ENCODE measurements around the gene AAMP. TPM values are rescaled to one million over a fixed set of nuclear protein-coding genes. Genes with fewer than 3 reads are reported as not detected.
"Not testable (repeated sequence)": the region's sequence is repeated elsewhere in the genome, so short reads cannot be mapped to it uniquely, and the experiment has no call there.

Gene AAMP, protein sequence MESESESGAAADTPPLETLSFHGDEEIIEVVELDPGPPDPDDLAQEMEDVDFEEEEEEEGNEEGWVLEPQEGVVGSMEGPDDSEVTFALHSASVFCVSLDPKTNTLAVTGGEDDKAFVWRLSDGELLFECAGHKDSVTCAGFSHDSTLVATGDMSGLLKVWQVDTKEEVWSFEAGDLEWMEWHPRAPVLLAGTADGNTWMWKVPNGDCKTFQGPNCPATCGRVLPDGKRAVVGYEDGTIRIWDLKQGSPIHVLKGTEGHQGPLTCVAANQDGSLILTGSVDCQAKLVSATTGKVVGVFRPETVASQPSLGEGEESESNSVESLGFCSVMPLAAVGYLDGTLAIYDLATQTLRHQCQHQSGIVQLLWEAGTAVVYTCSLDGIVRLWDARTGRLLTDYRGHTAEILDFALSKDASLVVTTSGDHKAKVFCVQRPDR
- 104 and 110 TPM in 2 replicates for total RNA-seq

DNA sequence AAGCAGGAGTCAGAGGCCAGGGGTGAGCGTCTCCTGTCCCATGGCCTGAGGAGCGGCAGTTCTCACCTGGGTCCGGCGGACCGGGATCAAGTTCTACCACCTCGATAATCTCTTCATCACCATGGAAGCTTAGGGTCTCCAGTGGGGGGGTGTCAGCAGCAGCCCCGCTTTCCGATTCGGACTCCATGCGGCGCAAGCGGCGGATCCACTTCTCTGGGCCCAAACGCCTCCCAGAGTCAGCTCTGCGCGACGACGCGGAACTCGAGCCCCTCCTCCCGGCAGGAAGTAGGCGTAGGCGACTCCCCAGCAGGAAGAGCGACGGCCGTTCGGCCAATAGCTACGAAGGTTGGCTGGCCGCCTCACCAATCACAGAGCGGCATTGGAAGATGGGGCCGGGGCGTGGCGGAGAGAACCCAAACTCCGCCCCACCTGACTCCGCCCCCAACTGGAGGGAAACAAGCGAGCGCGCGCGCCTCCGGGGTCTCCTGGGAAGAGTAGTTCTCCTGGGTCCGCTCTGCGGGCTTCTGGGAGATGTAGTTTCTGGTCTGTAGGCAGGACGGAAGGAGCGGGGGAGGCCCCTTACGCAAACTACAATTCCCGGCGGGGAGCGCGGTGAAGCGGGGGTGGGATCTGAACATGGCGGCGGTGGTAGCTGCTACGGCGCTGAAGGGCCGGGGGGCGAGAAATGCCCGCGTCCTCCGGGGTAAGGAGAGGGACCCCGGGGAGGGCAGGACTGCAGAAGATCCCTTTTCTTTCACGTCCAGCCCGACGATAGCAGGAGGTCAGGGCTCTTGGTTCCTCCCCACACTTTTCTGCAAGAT, at the start of gene AAMP, which contains the start of gene PNKD:
TSS of gene AAMP (minus strand) at position 238 of the 821 bp plus-strand sequence. CDS start at position 187, 51 bp downstream.
TSS of gene PNKD (plus strand) at position 620 of the 821 bp plus-strand sequence. CDS start at position 637, 17 bp downstream.
- peak; percentile 100 for DNase-seq (ENCODE audit: low read depth)
- H3K4me3 ChIP-seq (ENCODE audit: low read depth, low read length) = peak within 1 kb of the TSS; percentile 75
- TF ChIP-seq, protein P1, sequence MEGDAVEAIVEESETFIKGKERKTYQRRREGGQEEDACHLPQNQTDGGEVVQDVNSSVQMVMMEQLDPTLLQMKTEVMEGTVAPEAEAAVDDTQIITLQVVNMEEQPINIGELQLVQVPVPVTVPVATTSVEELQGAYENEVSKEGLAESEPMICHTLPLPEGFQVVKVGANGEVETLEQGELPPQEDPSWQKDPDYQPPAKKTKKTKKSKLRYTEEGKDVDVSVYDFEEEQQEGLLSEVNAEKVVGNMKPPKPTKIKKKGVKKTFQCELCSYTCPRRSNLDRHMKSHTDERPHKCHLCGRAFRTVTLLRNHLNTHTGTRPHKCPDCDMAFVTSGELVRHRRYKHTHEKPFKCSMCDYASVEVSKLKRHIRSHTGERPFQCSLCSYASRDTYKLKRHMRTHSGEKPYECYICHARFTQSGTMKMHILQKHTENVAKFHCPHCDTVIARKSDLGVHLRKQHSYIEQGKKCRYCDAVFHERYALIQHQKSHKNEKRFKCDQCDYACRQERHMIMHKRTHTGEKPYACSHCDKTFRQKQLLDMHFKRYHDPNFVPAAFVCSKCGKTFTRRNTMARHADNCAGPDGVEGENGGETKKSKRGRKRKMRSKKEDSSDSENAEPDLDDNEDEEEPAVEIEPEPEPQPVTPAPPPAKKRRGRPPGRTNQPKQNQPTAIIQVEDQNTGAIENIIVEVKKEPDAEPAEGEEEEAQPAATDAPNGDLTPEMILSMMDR (IDR thresholded peaks at IDR 0.05; ENCODE audit: insufficient read depth, low read depth, low read length) = peak; percentile 8

DNA sequence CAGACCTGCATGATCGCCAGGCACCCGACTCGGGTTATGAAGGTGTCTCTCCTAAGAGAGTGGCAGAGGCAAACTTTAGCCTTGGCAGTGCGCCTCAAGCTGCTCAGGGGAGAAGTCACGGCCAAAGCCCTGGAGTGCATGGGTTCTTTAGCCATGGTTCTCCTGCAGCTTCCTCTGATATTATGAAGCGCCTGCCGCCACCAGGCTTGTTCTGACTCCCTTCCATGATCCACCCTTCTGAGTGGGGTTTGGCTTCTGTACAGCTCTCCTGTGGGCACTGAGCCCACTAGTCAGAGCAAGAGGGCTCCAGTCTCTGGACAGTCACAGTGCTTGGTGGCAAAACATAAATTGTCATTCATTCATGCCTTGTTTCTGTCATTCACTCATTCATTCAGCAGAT, 48.3 kb upstream of the AAMP start:
- TF ChIP-seq, protein P1 (IDR thresholded peaks at IDR 0.05; ENCODE audit: insufficient read depth, low read depth, low read length) = no peak
- DNase-seq (ENCODE audit: low read depth) = no peak
- H3K4me3 ChIP-seq (ENCODE audit: low read depth, low read length) = no peak overlapping the region

DNA sequence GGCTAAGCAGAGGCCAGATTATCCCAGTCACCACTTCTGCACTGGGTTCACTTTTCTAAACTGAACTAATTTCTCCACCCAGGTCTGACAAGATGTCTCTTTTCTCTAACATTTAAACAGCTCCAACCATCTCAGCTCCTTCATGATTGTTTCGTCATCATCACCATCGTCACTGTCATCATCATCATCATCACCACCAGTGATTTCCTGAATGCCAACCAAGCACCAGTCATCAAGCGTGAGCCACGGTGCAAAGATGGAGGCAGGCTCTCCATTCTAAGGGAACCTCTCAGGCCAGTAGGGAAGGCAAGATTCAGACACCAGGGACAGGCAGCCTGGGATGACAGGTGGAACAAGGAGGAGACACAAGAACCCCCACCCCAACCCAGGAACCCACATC, 47.9 kb upstream of the AAMP start:
- H3K4me3 ChIP-seq (ENCODE audit: low read depth, low read length) = no peak overlapping the region
- no peak for DNase-seq (ENCODE audit: low read depth)
- TF ChIP-seq, protein P1 (IDR thresholded peaks at IDR 0.05; ENCODE audit: insufficient read depth, low read depth, low read length) = no peak

DNA sequence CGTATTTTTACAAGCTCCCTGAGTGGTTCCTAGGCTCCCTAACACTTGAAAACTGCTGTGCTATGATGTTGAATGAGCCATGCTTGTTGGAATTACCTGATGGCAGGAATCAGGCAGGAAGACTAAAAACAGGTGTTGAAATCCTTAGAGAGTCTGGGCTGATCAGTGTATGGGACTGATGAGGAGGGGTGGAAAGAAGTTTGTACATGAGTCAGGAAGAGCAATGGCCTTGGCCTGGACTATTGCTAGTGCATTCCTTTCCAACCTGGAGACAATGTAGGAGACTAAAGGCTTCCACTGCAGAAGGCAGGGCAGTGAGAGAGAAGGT, 47.3 kb upstream of the AAMP start:
- TF ChIP-seq, protein P1 (IDR thresholded peaks at IDR 0.05; ENCODE audit: insufficient read depth, low read depth, low read length) = no peak
- no peak overlapping the region for H3K4me3 ChIP-seq (ENCODE audit: low read depth, low read length)
- DNase-seq (ENCODE audit: low read depth) = no peak

DNA sequence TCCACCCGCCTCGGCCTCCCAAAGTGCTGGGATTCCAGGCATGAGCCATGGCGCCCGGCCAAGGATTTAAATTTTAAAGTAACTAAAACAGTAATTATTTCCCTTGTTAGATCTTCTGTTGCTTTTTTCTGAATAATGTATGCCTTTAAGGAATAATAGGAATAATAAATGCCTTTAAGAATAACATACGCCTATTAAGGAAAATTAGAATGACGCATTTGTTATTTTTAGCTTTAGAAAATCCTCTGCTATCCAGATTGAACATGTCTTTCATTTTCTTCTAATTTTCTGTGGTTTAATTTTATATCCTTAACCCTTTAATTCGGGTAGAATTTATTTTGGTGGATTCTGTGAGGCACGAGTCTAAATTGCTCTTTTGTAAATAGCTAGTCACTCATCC, 45.5 kb upstream of the AAMP start:
- no peak for DNase-seq (ENCODE audit: low read depth)
- no peak overlapping the region for H3K4me3 ChIP-seq (ENCODE audit: low read depth, low read length)
- TF ChIP-seq, protein P1 (IDR thresholded peaks at IDR 0.05; ENCODE audit: insufficient read depth, low read depth, low read length) = no peak

DNA sequence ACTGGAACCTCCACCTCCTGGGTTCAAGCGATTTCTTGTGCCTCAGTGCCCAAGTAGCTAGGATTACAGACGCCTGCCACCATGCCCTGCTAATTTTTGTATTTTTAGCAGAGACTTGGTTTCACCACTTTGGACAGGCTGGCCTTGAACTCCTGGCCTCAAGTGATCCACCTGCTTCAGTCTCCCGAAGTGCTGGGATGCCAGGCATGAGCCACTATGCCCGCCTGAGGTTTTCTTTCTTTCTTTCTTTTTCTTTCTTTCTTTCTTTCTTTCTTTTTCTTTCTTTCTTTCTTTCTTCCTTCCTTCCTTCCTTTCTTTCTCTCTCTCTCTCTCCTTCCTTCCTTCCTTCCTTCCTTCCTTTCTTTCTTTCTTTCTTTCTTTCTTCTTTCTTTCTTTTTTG, 44.8 kb upstream of the AAMP start:
- H3K4me3 ChIP-seq (ENCODE audit: low read depth, low read length); DNase-seq (ENCODE audit: low read depth): not testable (repeated sequence)

DNA sequence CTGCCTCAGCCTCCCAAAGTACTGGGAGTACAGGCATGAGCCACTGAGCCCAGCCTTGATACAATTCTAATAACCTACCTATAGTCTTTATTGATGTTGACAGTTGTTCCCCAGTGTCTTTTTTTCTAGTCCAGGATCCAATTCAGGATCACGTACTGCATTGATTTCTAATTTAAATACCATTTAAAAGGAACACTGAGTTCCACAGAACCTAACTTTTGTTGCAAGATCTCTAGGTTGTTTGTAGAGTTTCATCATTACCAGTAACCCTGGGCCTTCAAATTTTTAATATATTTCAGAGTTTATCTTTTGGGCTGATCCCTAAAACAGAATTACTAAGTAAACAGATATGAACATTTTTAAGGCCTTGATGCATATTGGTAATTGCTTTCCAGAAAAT, 43.4 kb upstream of the AAMP start:
- no peak overlapping the region for H3K4me3 ChIP-seq (ENCODE audit: low read depth, low read length)
- no peak for DNase-seq (ENCODE audit: low read depth)
- TF ChIP-seq, protein P1 (IDR thresholded peaks at IDR 0.05; ENCODE audit: insufficient read depth, low read depth, low read length) = no peak
